DOHH2 (cell line): ENCODE measurements around the gene PPP3CA.

ENCODE experiments used
- H3F3A ChIP-seq: fragments of 200-600 bp; sonication (generic), shearing (Covaris generic); 2 replicates; pipeline ENCODE4 v1.6.0; 2016; ENCODE audit warnings: antibody characterized with exemption, mild to moderate bottlenecking; ENCODE audit not compliant: control insufficient read depth, insufficient read depth
- H3K27ac ChIP-seq: fragments of 200-600 bp; sonication (generic); 2 replicates; pipeline ENCODE4 v1.5.1; 2014; ENCODE audit warnings: low read depth, mild to moderate bottlenecking, low read length, moderate library complexity
- H3K27me3 ChIP-seq: fragments of 200-600 bp; sonication (generic); 2 replicates; pipeline ENCODE4 v1.6.1; 2014; ENCODE audit warnings: mild to moderate bottlenecking, low read length, mixed read lengths; ENCODE audit not compliant: control insufficient read depth
- H3K36me3 ChIP-seq: fragments of 200-600 bp; sonication (generic); 2 replicates; pipeline ENCODE4 v1.6.1; 2014; ENCODE audit warnings: mild to moderate bottlenecking, low read length, moderate library complexity, mixed read lengths; ENCODE audit not compliant: control insufficient read depth
- H3K4me1 ChIP-seq: fragments of 200-600 bp; sonication (generic); 2 replicates; pipeline ENCODE4 v1.6.1; 2014; ENCODE audit warnings: mild to moderate bottlenecking, low read length, mixed read lengths; ENCODE audit not compliant: control insufficient read depth
- H3K4me2 ChIP-seq: fragments of 200-600 bp; sonication (generic); 2 replicates; pipeline ENCODE4 v1.6.0; 2014; ENCODE audit warnings: mild to moderate bottlenecking, low read length, moderate library complexity
- H3K4me3 ChIP-seq: fragments of 200-600 bp; sonication (generic); 2 replicates; pipeline ENCODE4 v1.5.1; 2014; ENCODE audit warnings: mild to moderate bottlenecking, low read length, mixed read lengths
- H3K79me2 ChIP-seq: fragments of 200-600 bp; sonication (generic); 2 replicates; pipeline ENCODE4 v1.6.1; 2014; ENCODE audit warnings: mild to moderate bottlenecking, low read length, mixed read lengths; ENCODE audit not compliant: control insufficient read depth
- H3K9me2 ChIP-seq: fragments of 200-600 bp; sonication (generic); replicated peaks from 2 replicates; pipeline ENCODE4 v1.6.1; 2014; ENCODE audit warnings: mild to moderate bottlenecking, low read length, mixed read lengths; ENCODE audit not compliant: control insufficient read depth
- H3K9me3 ChIP-seq: fragments of 200-600 bp; sonication (generic); 2 replicates; pipeline ENCODE4 v1.6.1; 2014; ENCODE audit warnings: antibody characterized with exemption, low read length, mixed read lengths; ENCODE audit not compliant: control insufficient read depth, insufficient read depth
- H4K20me1 ChIP-seq: fragments of 200-600 bp; sonication (generic); 2 replicates; pipeline ENCODE4 v1.6.0; 2014; ENCODE audit warnings: low read depth, mild to moderate bottlenecking, antibody characterized with exemption, low read length, moderate library complexity; ENCODE audit not compliant: control insufficient read depth, insufficient read depth
- EZH2phosphoT487 ChIP-seq: fragments of 200-600 bp; sonication (generic); IDR thresholded peaks from 2 replicates; pipeline ENCODE4 v1.6.1; 2017; ENCODE audit warnings: borderline replicate concordance, mild to moderate bottlenecking, antibody characterized with exemption, low read length, moderate library complexity, mixed read lengths
- TF ChIP-seq, protein P1 (sequence below): fragments of 200-600 bp; sonication (generic); IDR thresholded peaks from one replicate; pipeline ENCODE4 v1.5.1; 2014; ENCODE audit warnings: antibody characterized with exemption, mild to moderate bottlenecking, low read depth, low read length; ENCODE audit not compliant: poor library complexity, severe bottlenecking

The PPP3CA gene

DNA sequence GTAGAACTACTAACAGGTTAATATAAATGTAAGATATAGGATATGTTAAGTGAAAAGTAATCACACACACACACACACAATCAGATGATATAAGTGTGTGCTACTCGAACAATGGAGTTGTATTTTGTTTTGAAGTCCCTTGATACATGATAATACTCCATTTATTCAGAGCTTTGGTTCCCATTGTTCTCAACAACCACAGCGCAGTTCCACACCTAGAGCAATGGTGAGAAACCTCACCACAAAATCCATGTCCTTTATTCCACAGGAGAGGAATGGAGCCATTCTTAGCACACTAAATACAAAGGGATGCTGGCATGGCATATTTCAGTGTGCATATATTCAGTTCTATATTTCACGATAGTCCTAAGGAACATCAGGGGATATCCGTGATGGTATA, 139.2 kb downstream of the PPP3CA start:
- no peaks in the 10 kb centered on the region for H3F3A ChIP-seq
- TF ChIP-seq EZH2phosphoT487, result no peak
- TF ChIP-seq, protein P1, sequence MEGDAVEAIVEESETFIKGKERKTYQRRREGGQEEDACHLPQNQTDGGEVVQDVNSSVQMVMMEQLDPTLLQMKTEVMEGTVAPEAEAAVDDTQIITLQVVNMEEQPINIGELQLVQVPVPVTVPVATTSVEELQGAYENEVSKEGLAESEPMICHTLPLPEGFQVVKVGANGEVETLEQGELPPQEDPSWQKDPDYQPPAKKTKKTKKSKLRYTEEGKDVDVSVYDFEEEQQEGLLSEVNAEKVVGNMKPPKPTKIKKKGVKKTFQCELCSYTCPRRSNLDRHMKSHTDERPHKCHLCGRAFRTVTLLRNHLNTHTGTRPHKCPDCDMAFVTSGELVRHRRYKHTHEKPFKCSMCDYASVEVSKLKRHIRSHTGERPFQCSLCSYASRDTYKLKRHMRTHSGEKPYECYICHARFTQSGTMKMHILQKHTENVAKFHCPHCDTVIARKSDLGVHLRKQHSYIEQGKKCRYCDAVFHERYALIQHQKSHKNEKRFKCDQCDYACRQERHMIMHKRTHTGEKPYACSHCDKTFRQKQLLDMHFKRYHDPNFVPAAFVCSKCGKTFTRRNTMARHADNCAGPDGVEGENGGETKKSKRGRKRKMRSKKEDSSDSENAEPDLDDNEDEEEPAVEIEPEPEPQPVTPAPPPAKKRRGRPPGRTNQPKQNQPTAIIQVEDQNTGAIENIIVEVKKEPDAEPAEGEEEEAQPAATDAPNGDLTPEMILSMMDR, result no peak
- no peak overlapping the region for H3K4me2 ChIP-seq
- H3K4me3 ChIP-seq, result no peak overlapping the region
- H3K9me2 ChIP-seq, result no peaks in the 10 kb centered on the region
- no peaks in the 10 kb centered on the region for H3K4me1 ChIP-seq
- no peaks in the 10 kb centered on the region for H3K9me3 ChIP-seq
- no peaks in the 10 kb centered on the region for H3K36me3 ChIP-seq
- no peaks in the 10 kb centered on the region for H4K20me1 ChIP-seq
- H3K27me3 ChIP-seq, result no peaks in the 10 kb centered on the region
- peaks cover 7% of the 10 kb centered on the region for H3K79me2 ChIP-seq
- H3K27ac ChIP-seq, result no peak overlapping the region

DNA sequence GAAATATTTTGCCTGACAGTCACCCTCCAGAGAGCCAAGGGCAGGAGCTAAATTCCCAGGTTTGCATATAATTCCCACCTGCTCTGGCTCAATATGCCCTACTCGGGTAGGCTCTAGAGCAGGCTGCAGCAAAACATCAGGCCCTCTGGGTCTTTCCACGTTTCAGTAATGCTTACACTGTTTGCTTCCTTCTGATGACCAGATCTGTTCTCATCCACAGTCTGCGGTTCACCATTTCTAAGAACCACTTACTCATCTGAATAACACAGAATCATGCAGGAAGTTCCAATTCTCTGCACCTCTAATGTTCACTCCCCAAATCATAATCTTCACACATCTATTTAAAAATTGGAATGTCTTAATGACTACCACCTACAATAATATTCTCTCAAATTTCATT, 141.4 kb downstream of the PPP3CA start:
- Histone ChIP-seq H3K36me3 (no peaks in the 10 kb centered on the region), H3K27ac (no peak overlapping the region)
- no peak for TF ChIP-seq EZH2phosphoT487
- TF ChIP-seq, protein P1, result no peak

DNA sequence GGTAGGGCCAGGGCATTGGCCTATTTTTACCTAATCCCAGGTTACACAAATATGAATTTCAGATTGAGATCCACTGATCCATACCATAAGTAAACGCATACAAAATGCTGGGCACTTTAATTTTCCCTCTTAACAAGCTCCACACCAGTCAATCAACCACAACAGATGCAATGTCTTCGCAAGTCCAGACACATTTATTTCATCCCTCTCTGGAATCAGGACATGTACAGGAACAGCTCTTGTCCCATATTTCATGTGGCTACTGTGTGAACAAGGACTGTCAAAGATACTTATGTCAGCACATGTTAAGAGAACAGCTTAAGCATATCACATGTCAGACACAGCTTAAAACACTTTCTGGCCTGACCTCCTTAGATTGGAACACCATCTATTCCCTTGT, 145.9 kb downstream of the PPP3CA start:
- no peak overlapping the region for H3K4me3 ChIP-seq
- no peaks in the 10 kb centered on the region for H4K20me1 ChIP-seq
- peaks cover 12% of the 10 kb centered on the region for H3K4me1 ChIP-seq
- H3K4me2 ChIP-seq, result no peak overlapping the region
- no peaks in the 10 kb centered on the region for H3K36me3 ChIP-seq
- H3K9me2 ChIP-seq, result no peaks in the 10 kb centered on the region
- no peak overlapping the region for H3K27ac ChIP-seq
- H3K27me3 ChIP-seq, result no peaks in the 10 kb centered on the region
- TF ChIP-seq EZH2phosphoT487, result no peak
- TF ChIP-seq, protein P1, result no peak
- peaks cover 6% of the 10 kb centered on the region for H3K79me2 ChIP-seq
- H3F3A ChIP-seq, result no peaks in the 10 kb centered on the region
- no peaks in the 10 kb centered on the region for H3K9me3 ChIP-seq

More for the DNA sequence above, 141.4 kb downstream of the PPP3CA start:
- no peaks in the 10 kb centered on the region for H3K9me2 ChIP-seq
- H3K4me1 ChIP-seq, result no peaks in the 10 kb centered on the region
- no peaks in the 10 kb centered on the region for H3K27me3 ChIP-seq
- H3K4me2 ChIP-seq, result no peak overlapping the region
- no peak overlapping the region for H3K4me3 ChIP-seq
- no peaks in the 10 kb centered on the region for H3K9me3 ChIP-seq
- H3F3A ChIP-seq, result no peaks in the 10 kb centered on the region
- H3K79me2 ChIP-seq, result peaks cover 9% of the 10 kb centered on the region
- no peaks in the 10 kb centered on the region for H4K20me1 ChIP-seq

DNA sequence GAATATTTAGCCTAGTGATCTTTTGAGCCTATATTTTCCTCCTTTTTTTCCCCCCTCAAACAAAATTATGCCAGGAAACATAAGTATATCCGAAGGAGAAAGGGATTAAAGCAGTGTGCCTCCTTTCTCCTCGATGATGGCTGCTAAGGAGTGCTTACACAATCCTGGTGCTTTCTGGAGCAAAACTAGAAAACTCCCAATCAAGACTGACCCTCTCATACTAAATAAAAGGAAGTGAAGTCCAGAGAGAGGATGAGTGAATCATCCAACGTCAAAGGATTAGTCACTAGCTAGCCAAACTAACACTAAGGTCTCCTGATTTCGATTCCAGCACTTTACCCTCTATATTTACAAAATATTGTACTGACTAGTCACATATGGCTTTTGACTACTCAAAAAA, 146.8 kb downstream of the PPP3CA start:
- TF ChIP-seq, protein P1, result no peak
- no peak for TF ChIP-seq EZH2phosphoT487
- Histone ChIP-seq H3K4me1 (peaks cover 12% of the 10 kb centered on the region), H3K27me3 (no peaks in the 10 kb centered on the region), H3K79me2 (0 out of 2 replicates have a peak, but pooled peaks cover 3% of the 10 kb centered on the region), H3F3A (no peaks in the 10 kb centered on the region), H3K4me3 (no peak overlapping the region), H4K20me1 (no peaks in the 10 kb centered on the region), H3K4me2 (no peak overlapping the region), H3K9me2 (no peaks in the 10 kb centered on the region), H3K9me3 (no peaks in the 10 kb centered on the region), H3K36me3 (no peaks in the 10 kb centered on the region), H3K27ac (no peak overlapping the region)
